Measurements from ENCODE around the gene MSI2.

DNA sequence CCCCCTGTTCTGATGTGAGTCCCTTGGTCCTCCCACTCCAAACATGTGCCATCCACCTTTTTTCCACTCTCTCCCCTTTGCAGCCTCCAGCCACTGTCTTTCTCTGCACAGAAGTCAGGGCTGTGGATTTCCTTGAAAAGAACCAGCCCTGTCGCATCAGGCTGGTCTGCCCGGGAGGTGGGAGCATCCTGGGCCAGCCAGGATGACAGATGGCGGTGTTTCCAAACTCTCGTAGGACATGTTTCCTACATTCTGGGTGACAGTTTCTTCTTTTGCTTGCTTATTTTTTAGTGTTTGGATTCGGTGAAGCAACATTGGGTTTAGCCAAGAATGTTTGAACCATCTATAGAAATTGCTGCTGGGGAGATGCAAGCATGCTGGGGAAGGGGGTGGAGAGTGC is 388.0 kb downstream of the MSI2 start:
- TF ChIP-seq TAF1 (IDR thresholded peaks at IDR 0.05; ENCODE audit: borderline replicate concordance, low read depth, low read length) (no peak), POLR2AphosphoS5 (IDR thresholded peaks at IDR 0.05; ENCODE audit: low read depth, low read length) (no peak)
